Uterus (tissue), 2 donors: ENCODE results near the gene IFRD1.

Experiments used
- CTCF ChIP-seq, 4 experiments: fragments of 200-600 bp in 2 of 4; fragments of 450-650 bp in 2 of 4; sonication (generic) in 2 of 4; IDR thresholded peaks; one replicate each; pipeline ENCODE4 v1.5.1; 2016 to 2019; ENCODE audit warnings: antibody characterized with exemption in 4 of 4, mild to moderate bottlenecking in 2 of 4, moderate library complexity in 1 of 4
- POLR2A ChIP-seq, 2 donors: fragments of 450-650 bp; IDR thresholded peaks; one replicate each; pipeline ENCODE4 v1.6.1; 2016; ENCODE audit warnings: antibody characterized with exemption in 2 of 2, mild to moderate bottlenecking in 1 of 2, moderate library complexity in 1 of 2

GRCh38 chr7:112419543-112420130 lies 30.6 kb upstream of the IFRD1 start:
- TF ChIP-seq CTCF (IDR thresholded peaks at IDR 0.05) (no peak), POLR2A (IDR thresholded peaks at IDR 0.05) (no peak)
